ENCODE measurements around the gene TRIM67. TPM values are rescaled to one million over a fixed set of nuclear protein-coding genes. Genes with fewer than 3 reads are reported as not detected.

The TRIM67 gene
- total RNA-seq, 5 donors from 2014 or later (not counting 1 experiment from before 2014, with no cell fraction given), result not detected

DNA sequence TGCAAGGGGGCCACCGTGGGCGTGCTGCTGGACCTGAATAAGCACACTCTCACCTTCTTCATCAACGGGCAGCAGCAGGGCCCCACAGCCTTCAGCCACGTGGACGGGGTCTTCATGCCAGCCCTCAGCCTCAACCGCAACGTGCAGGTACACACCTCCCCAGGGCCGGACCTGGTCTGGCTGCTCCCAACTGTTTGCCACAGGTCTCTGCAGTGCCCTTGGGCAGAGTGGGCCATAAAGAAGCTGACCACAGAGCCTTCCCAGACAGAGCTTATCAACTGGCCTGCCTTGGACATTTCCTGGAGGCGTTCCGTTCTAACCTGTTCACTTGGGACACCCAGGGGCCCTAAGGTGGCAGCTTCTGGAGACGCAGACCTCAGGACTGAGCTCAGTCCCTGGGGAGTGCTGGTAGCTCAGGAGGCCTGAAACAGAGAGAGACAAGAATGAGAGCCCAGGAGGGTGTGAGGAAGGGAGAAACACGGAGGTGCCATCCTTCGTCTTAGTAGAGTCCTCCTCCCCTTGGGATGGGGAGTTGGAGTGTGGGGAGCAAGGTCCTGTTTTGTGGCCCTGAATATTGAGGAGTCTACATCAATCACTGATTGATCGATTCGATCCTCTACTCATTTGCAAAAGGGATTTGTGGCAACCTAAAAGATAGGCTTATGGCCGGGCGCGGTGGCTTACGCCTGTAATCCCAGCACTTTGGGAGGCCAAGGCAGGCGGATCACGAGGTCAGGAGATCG lies 52.1 kb downstream of the TRIM67 start:
- peaks cover 0 to 4% of the 10 kb centered on the region in 2 donors for H3K27me3 Mint-ChIP-seq
- no peak overlapping the region for H3K4me3 Mint-ChIP-seq
- Histone ChIP-seq H3K36me3 (ENCODE audit: control insufficient read depth in 2 of 2, extremely low read depth in 1 of 2, insufficient read depth in 1 of 2, low read length in 1 of 2) (no peaks in the 10 kb centered on the region), H3K4me1 (ENCODE audit: control insufficient read depth in 1 of 2, extremely low read depth in 1 of 2, insufficient read depth in 2 of 2, low read length in 2 of 2) (peaks cover 0 to 18% of the 10 kb centered on the region in 2 experiments), H3K4me3 (ENCODE audit: control insufficient read depth in 1 of 2, extremely low read depth in 1 of 2, low read length in 1 of 2) (no peak overlapping the region), H3K27ac (ENCODE audit: low read length) (no peak overlapping the region), H3K27me3 (replicated peaks in 1 of 2; ENCODE audit: control insufficient read depth in 2 of 2, extremely low read depth in 1 of 2, insufficient read depth in 2 of 2, low read length in 1 of 2) (peaks cover 0 to 21% of the 10 kb centered on the region in 2 experiments), H3K9me3 (no peaks in the 10 kb centered on the region)
- ChIA-PET CTCF (interaction anchor here in 1 of 2 donors (0.7 kb wide), 1 partner anchor 574 kb away, joined by 3 read pairs; no protein-coding TSS in a partner anchor), POLR2A (no interaction called here)
- 91% methylated on average over 12 of the region's 22 CpGs for WGBS (ENCODE audit: insufficient coverage)
- H3K4me1 Mint-ChIP-seq, result peaks cover 13 to 17% (median 16%) of the 10 kb centered on the region in 3 donors
- DNase-seq (no peak), ATAC-seq (replicated peaks in 1 of 4) (no peak)
- H3K27ac Mint-ChIP-seq, result no peak overlapping the region
- no peaks in the 10 kb centered on the region for H3K9me3 Mint-ChIP-seq
- no peaks in the 10 kb centered on the region for H3K36me3 Mint-ChIP-seq

DNA sequence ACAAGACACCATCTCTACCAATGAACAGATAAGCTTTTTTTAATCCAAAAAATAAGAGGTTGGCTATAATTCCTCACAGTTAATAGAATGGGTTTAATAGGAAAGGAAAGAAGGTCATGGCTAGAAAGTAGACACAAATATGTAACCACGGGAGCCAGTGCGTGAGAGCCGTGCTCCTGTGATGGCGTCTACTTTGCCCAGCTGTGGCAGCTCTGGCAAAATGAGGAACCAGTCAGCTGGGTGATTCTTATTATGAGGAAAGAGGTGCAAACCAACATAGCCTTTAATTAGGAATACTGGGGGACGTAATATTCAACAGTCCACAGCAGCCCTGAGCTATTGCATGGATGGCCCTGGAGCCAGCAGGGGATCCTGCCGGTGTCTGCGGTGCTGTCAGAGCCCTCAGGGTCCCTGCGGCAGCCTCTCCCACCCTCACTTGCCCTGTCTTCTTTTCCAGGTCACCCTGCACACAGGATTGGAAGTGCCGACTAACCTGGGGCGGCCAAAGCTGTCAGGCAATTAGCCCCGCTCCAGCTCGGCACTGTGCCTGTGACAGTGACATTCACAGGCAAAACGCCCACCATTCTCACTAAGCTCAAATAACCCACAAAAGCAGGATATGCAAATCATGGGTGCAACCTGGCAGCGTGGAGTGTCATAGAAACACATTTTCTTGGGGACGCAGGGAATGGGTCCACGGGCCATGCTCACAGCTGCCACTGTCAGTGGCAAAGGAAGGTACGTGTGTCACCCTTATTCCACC lies 53.2 kb downstream of the TRIM67 start:
- no peaks in the 10 kb centered on the region for H3K36me3 Mint-ChIP-seq
- ChIA-PET CTCF (no interaction called here), POLR2A (no interaction called here)
- peaks cover 0 to 4% of the 10 kb centered on the region in 2 donors for H3K27me3 Mint-ChIP-seq
- WGBS (ENCODE audit: insufficient coverage), result 52% methylated on average over 16 of the region's 17 CpGs
- no peak overlapping the region for H3K27ac Mint-ChIP-seq
- Histone ChIP-seq H3K4me1 (ENCODE audit: control insufficient read depth in 1 of 2, extremely low read depth in 1 of 2, insufficient read depth in 2 of 2, low read length in 2 of 2) (peaks cover 0 to 18% of the 10 kb centered on the region in 2 experiments), H3K27ac (ENCODE audit: low read length) (no peak overlapping the region), H3K36me3 (ENCODE audit: control insufficient read depth in 2 of 2, extremely low read depth in 1 of 2, insufficient read depth in 1 of 2, low read length in 1 of 2) (no peaks in the 10 kb centered on the region), H3K27me3 (replicated peaks in 1 of 2; ENCODE audit: control insufficient read depth in 2 of 2, extremely low read depth in 1 of 2, insufficient read depth in 2 of 2, low read length in 1 of 2) (peaks cover 0 to 21% of the 10 kb centered on the region in 2 experiments), H3K9me3 (no peaks in the 10 kb centered on the region), H3K4me3 (ENCODE audit: control insufficient read depth in 1 of 2, extremely low read depth in 1 of 2, low read length in 1 of 2) (no peak overlapping the region)
- ATAC-seq (replicated peaks in 1 of 4) (no peak), DNase-seq (no peak)
- H3K4me3 Mint-ChIP-seq, result no peak overlapping the region
- peaks cover 13 to 17% (median 16%) of the 10 kb centered on the region in 3 donors for H3K4me1 Mint-ChIP-seq
- H3K9me3 Mint-ChIP-seq, result no peaks in the 10 kb centered on the region

DNA sequence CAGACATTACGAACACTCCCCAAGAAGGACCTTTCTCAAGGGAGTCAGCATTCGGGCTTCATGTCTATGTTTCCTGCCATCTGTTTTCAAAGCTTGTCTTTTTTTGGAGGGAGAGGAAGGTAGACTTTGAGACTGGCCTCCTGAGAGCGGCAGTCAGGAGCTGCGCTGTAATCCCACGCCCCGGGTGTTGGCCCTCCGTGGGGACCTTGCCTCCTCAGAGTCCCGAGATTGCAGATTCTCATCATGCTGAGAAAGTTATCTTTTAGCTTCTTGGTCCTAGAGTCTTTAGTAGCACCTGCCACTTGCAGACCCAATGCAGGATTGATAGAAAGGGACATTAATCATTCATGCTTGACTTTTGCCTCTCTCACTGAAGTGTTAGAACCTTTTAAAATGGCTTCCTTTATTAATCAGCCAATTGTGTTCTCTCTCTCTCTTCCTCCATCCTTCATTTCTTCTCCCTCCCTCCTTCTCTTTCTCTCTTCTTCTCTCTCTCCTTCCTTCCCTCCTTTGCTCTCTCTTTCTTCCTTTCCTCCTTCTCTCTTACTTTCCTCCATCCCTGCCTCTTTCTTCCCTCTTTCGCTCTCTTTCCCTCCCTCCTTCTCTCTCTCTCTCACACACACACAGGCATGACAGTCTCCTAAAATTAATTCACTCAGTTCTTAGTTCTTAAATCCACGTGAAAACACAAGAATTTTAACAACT lies 54.0 kb downstream of the TRIM67 start:
- Mint-ChIP-seq H3K36me3 (no peaks in the 10 kb centered on the region), H3K27me3 (peaks cover 0 to 4% of the 10 kb centered on the region in 2 donors), H3K4me1 (peaks cover 13 to 17% (median 16%) of the 10 kb centered on the region in 3 donors), H3K4me3 (no peak overlapping the region), H3K27ac (no peak overlapping the region), H3K9me3 (no peaks in the 10 kb centered on the region)
- ATAC-seq (replicated peaks in 1 of 4), result no peak
- H3K27ac ChIP-seq (ENCODE audit: low read length), result no peak overlapping the region
- H3K36me3 ChIP-seq (ENCODE audit: control insufficient read depth in 2 of 2, extremely low read depth in 1 of 2, insufficient read depth in 1 of 2, low read length in 1 of 2), result no peaks in the 10 kb centered on the region
- POLR2A ChIA-PET, result no interaction called here
- H3K4me3 ChIP-seq (ENCODE audit: control insufficient read depth in 1 of 2, extremely low read depth in 1 of 2, low read length in 1 of 2), result no peak overlapping the region
- WGBS (ENCODE audit: insufficient coverage), result 72% methylated on average over 2 of the region's 10 CpGs
- no peaks in the 10 kb centered on the region for H3K9me3 ChIP-seq
- DNase-seq, result no peak
- peaks cover 0 to 21% of the 10 kb centered on the region in 2 experiments for H3K27me3 ChIP-seq (replicated peaks in 1 of 2; ENCODE audit: control insufficient read depth in 2 of 2, extremely low read depth in 1 of 2, insufficient read depth in 2 of 2, low read length in 1 of 2)
- H3K4me1 ChIP-seq (ENCODE audit: control insufficient read depth in 1 of 2, extremely low read depth in 1 of 2, insufficient read depth in 2 of 2, low read length in 2 of 2), result peaks cover 0 to 18% of the 10 kb centered on the region in 2 experiments
- CTCF ChIA-PET, result no interaction called here

DNA sequence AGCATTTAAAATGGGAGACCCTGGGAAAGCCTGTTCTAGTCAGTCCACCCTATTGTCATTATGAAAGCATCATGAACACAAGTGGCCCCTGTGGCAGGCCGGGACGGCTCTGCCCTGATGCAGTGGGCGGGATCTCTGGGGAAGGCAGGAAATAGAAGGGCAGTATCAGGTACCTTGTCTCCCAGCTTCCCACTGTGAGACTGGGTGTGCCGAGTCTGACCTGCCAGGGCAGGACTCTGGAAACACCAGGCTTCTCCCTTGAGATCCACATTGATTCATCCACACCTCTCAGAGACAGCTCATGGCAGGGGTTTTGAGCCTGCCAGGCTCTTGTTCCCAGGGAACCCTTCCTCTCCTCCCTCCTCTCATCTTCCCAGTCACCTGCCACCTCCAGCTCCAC lies 54.6 kb downstream of the TRIM67 start:
- no peak overlapping the region for H3K4me3 ChIP-seq (ENCODE audit: control insufficient read depth in 1 of 2, extremely low read depth in 1 of 2, low read length in 1 of 2)
- Mint-ChIP-seq H3K4me1 (peaks cover 8 to 11% (median 11%) of the 10 kb centered on the region in 3 donors), H3K9me3 (no peaks in the 10 kb centered on the region), H3K4me3 (no peak overlapping the region), H3K27me3 (peaks cover 0 to 4% of the 10 kb centered on the region in 2 donors), H3K36me3 (no peaks in the 10 kb centered on the region), H3K27ac (no peak overlapping the region)
- H3K27me3 ChIP-seq (replicated peaks in 1 of 2; ENCODE audit: control insufficient read depth in 2 of 2, extremely low read depth in 1 of 2, insufficient read depth in 2 of 2, low read length in 1 of 2), result peaks cover 0 to 21% of the 10 kb centered on the region in 2 experiments
- 43% methylated on average over 1 of the region's 4 CpGs for WGBS (ENCODE audit: insufficient coverage)
- DNase-seq (no peak), ATAC-seq (replicated peaks in 1 of 4) (no peak)
- H3K36me3 ChIP-seq (ENCODE audit: control insufficient read depth in 2 of 2, extremely low read depth in 1 of 2, insufficient read depth in 1 of 2, low read length in 1 of 2), result no peaks in the 10 kb centered on the region
- no peaks in the 10 kb centered on the region for H3K9me3 ChIP-seq
- H3K4me1 ChIP-seq (ENCODE audit: control insufficient read depth in 1 of 2, extremely low read depth in 1 of 2, insufficient read depth in 2 of 2, low read length in 2 of 2), result peaks cover 0 to 12% of the 10 kb centered on the region in 2 experiments
- POLR2A ChIA-PET, result interaction anchor here in 1 of 2 donors (0.6 kb wide), 1 partner anchor 24 kb away, joined by 3 read pairs; no protein-coding TSS in a partner anchor
- H3K27ac ChIP-seq (ENCODE audit: low read length), result no peak overlapping the region
- CTCF ChIA-PET, result no interaction called here

DNA sequence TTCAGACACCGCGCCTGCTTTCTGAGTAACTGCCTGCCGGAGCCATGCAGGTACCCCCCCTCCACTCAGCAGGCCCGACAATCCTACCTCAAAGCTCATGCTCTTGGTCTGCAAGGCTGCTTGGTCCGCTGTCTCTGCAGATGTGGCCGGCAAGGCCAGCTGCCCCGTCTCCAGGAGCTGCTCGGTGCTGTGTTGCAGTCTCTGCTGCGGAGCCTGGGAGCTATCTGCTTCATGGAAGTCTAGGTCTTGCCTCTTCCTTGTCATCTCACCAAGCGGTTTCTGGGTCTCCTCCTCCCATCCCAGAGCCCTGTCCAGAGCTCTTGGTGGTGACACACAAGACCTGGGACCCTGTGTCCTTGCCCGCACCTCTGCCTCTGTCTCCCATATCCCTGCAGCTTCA lies 55.2 kb downstream of the TRIM67 start:
- POLR2A ChIA-PET, result no interaction called here
- no peak overlapping the region for H3K27ac Mint-ChIP-seq
- no peaks in the 10 kb centered on the region for H3K9me3 Mint-ChIP-seq

DNA sequence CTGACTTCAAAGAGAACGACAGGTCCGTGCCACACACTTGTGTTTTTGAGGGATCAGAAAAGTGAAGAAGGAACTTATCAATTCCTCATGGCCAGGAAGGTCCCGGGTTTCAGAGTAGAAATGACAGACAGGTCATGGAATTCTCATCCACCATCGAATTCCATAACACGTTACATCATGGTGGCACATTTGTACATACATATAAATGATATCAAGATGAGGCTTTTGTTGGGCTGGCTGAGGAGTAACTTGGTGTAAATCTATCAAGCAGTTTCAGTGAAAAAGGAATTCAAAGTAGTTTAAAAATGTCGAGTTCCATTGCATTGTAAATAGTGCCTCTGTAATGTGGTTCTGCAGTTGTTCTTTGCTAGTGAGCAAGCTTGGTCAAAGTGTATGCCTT lies 56.2 kb downstream of the TRIM67 start:
- H3K4me1 ChIP-seq (ENCODE audit: control insufficient read depth in 1 of 2, extremely low read depth in 1 of 2, insufficient read depth in 2 of 2, low read length in 2 of 2), result peaks cover 0 to 8% of the 10 kb centered on the region in 2 experiments
- Mint-ChIP-seq H3K36me3 (peaks cover 5% of the 10 kb centered on the region), H3K27me3 (peaks cover 0 to 2% of the 10 kb centered on the region in 2 donors), H3K9me3 (no peaks in the 10 kb centered on the region), H3K4me1 (peaks cover 4 to 8% (median 4%) of the 10 kb centered on the region in 3 donors), H3K4me3 (no peak overlapping the region), H3K27ac (no peak overlapping the region)
- ATAC-seq (replicated peaks in 1 of 4) (no peak), DNase-seq (no peak)
- ChIA-PET CTCF (interaction anchor here in 1 of 2 donors (0.6 kb wide), 1 partner anchor 1553 kb away, joined by 3 read pairs; no protein-coding TSS in a partner anchor), POLR2A (no interaction called here)
- H3K36me3 ChIP-seq (ENCODE audit: control insufficient read depth in 2 of 2, extremely low read depth in 1 of 2, insufficient read depth in 1 of 2, low read length in 1 of 2), result no peaks in the 10 kb centered on the region
- H3K4me3 ChIP-seq (ENCODE audit: control insufficient read depth in 1 of 2, extremely low read depth in 1 of 2, low read length in 1 of 2), result no peak overlapping the region
- no peaks in the 10 kb centered on the region for H3K9me3 ChIP-seq
- peaks cover 0 to 18% of the 10 kb centered on the region in 2 experiments for H3K27me3 ChIP-seq (replicated peaks in 1 of 2; ENCODE audit: control insufficient read depth in 2 of 2, extremely low read depth in 1 of 2, insufficient read depth in 2 of 2, low read length in 1 of 2)
- WGBS (ENCODE audit: insufficient coverage), result 100% methylated on average over 2 of the region's 6 CpGs
- H3K27ac ChIP-seq (ENCODE audit: low read length), result no peak overlapping the region

More for the DNA sequence above, 55.2 kb downstream of the TRIM67 start:
- Histone ChIP-seq H3K4me1 (ENCODE audit: control insufficient read depth in 1 of 2, extremely low read depth in 1 of 2, insufficient read depth in 2 of 2, low read length in 2 of 2) (peaks cover 0 to 8% of the 10 kb centered on the region in 2 experiments), H3K27ac (ENCODE audit: low read length) (no peak overlapping the region), H3K4me3 (ENCODE audit: control insufficient read depth in 1 of 2, extremely low read depth in 1 of 2, low read length in 1 of 2) (no peak overlapping the region), H3K36me3 (ENCODE audit: control insufficient read depth in 2 of 2, extremely low read depth in 1 of 2, insufficient read depth in 1 of 2, low read length in 1 of 2) (no peaks in the 10 kb centered on the region), H3K9me3 (no peaks in the 10 kb centered on the region), H3K27me3 (replicated peaks in 1 of 2; ENCODE audit: control insufficient read depth in 2 of 2, extremely low read depth in 1 of 2, insufficient read depth in 2 of 2, low read length in 1 of 2) (peaks cover 0 to 18% of the 10 kb centered on the region in 2 experiments)
- WGBS (ENCODE audit: insufficient coverage), result 88% methylated on average over 10 of the region's 11 CpGs
- no peak for DNase-seq
- Mint-ChIP-seq H3K36me3 (no peaks in the 10 kb centered on the region), H3K27me3 (peaks cover 0 to 4% of the 10 kb centered on the region in 2 donors), H3K4me1 (peaks cover 4 to 8% (median 5%) of the 10 kb centered on the region in 3 donors), H3K4me3 (no peak overlapping the region)
- CTCF ChIA-PET, result interaction anchor here in 1 of 2 donors (1.0 kb wide), 1 partner anchor 17 kb away, joined by 3 read pairs; no protein-coding TSS in a partner anchor
- ATAC-seq (replicated peaks in 1 of 4), result no peak
